Transverse colon (tissue), 4 donors: Measurements from ENCODE around the gene DENND1A.

Experiments
- POLR2A ChIP-seq: fragments of 450-650 bp; IDR thresholded peaks from one replicate; pipeline ENCODE4 v1.6.1; 2016; ENCODE audit warnings: antibody characterized with exemption, mild to moderate bottlenecking, moderate library complexity
- POLR2AphosphoS5 ChIP-seq, 3 donors: sonication (generic); formaldehyde crosslinking; IDR thresholded peaks; one replicate each; pipeline ENCODE4 v1.6.1; 2016; ENCODE audit warnings: antibody characterized with exemption in 3 of 3
- TF ChIP-seq, protein P1 (sequence below), 5 experiments: fragments of 200-600 bp in 3 of 5; fragments of 450-650 bp in 2 of 5; sonication (generic) in 3 of 5; IDR thresholded peaks; 1 replicate in 2 of 5; 2 replicates in 3 of 5; pipeline ENCODE4 v1.5.1; 2016 to 2017; ENCODE audit warnings: antibody characterized with exemption in 5 of 5, inconsistent platforms in 3 of 5, mild to moderate bottlenecking in 2 of 5, moderate library complexity in 1 of 5

DNA sequence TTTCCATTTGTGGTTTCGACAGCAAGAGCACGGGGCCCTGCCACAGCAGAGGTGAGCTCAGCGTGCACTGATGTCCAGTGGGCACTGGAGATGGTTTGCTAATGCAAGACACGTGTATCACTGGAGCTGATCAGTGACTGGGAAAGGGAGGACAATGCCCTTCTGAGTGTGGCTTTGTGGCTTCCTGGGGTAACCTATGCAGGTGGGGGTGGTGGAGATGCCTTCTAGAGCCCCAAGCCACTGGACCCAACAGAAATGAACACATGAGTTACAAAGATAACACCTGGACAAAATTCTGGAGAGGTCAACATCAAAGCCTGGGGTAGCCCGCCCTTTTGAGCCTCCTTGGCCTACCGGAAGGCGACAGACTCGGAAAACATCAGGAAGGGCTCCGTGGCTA is 312.6 kb downstream of the DENND1A start:
- TF ChIP-seq, protein P1, sequence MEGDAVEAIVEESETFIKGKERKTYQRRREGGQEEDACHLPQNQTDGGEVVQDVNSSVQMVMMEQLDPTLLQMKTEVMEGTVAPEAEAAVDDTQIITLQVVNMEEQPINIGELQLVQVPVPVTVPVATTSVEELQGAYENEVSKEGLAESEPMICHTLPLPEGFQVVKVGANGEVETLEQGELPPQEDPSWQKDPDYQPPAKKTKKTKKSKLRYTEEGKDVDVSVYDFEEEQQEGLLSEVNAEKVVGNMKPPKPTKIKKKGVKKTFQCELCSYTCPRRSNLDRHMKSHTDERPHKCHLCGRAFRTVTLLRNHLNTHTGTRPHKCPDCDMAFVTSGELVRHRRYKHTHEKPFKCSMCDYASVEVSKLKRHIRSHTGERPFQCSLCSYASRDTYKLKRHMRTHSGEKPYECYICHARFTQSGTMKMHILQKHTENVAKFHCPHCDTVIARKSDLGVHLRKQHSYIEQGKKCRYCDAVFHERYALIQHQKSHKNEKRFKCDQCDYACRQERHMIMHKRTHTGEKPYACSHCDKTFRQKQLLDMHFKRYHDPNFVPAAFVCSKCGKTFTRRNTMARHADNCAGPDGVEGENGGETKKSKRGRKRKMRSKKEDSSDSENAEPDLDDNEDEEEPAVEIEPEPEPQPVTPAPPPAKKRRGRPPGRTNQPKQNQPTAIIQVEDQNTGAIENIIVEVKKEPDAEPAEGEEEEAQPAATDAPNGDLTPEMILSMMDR (IDR thresholded peaks at IDR 0.05) = no peak
- no peak for TF ChIP-seq POLR2A
- no peak for TF ChIP-seq POLR2AphosphoS5 (IDR thresholded peaks at IDR 0.05)
